ENCODE measurements around the gene PIEZO1. TPM values are rescaled to one million over a fixed set of nuclear protein-coding genes. Genes with fewer than 3 reads are reported as not detected.

Gene PIEZO1
- total and polyA plus RNA-seq, 11 donors, result 14.2 to 59.7 (median 31.2) TPM

DNA sequence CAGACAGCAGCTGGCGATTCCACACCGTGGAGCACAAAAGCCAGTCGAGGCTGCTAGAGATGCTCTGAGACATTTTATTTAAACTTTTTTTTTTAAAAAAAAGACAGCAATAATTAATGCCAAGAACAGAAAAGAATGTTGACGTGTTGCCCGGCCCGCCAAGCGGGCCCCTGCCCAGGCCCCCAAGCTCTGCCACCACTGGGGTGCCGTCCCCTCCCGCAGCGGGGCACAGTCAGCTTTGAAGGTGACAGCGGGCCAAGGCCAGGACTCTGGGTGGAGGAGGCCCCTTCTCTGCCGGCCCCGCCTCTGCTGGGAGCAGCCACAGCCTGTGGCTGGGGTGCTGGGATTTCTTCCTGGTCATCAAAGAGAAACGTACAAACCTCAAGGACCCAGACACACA lies 88.6 kb downstream of the PIEZO1 start:
- Histone ChIP-seq H3K9me3 (no peaks in the 10 kb centered on the region), H3K4me3 (no peak overlapping the region), H3K4me1 (peaks cover 3 to 43% (median 12%) of the 10 kb centered on the region in 12 donors), H3K27ac (no peak overlapping the region), H3K36me3 (peaks cover 0 to 47% (median 39%) of the 10 kb centered on the region in 9 donors), H3K27me3 (peaks cover 0 to 5% (median 0%) of the 10 kb centered on the region in 9 donors)
- no peak for ATAC-seq
- WGBS, 4 donors, result 90 to 94% (median 90%) methylated on average over 14 of the region's 14 CpGs
- intact Hi-C loops (cut with DNase I), result loop anchor here in 1 of 10 donors (5.0 kb wide), 1 partner anchor 104 kb away; no protein-coding TSS in a partner anchor
- DNase-seq, result no peak
- TF ChIP-seq, protein P1, sequence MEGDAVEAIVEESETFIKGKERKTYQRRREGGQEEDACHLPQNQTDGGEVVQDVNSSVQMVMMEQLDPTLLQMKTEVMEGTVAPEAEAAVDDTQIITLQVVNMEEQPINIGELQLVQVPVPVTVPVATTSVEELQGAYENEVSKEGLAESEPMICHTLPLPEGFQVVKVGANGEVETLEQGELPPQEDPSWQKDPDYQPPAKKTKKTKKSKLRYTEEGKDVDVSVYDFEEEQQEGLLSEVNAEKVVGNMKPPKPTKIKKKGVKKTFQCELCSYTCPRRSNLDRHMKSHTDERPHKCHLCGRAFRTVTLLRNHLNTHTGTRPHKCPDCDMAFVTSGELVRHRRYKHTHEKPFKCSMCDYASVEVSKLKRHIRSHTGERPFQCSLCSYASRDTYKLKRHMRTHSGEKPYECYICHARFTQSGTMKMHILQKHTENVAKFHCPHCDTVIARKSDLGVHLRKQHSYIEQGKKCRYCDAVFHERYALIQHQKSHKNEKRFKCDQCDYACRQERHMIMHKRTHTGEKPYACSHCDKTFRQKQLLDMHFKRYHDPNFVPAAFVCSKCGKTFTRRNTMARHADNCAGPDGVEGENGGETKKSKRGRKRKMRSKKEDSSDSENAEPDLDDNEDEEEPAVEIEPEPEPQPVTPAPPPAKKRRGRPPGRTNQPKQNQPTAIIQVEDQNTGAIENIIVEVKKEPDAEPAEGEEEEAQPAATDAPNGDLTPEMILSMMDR (IDR thresholded peaks at IDR 0.05), result no peak
- TF ChIP-seq POLR2A (IDR thresholded peaks at IDR 0.05), result no peak

DNA sequence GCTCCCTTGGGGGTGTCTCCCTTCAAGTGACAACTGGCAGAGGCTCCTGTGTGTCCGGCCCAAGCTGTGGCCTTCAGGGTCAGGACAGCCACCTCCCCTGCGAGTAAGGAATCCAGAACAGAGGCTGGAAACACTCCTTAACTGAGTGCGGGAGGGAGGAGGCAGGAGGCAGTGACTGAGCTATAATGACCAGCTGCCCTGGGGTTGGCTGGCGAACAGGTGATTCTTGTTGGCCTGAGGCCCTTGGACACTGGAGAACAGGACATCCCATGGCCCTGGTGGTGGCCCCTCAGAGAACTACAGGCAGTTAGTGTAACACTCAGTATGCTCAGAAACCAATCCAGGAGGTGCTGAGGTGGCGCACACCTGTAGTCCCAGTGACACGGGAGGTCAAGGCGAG lies 89.3 kb downstream of the PIEZO1 start:
- 94 to 96% (median 95%) methylated on average over 6 to 7 of the region's 7 CpGs for WGBS, 4 donors
- H3K4me1 ChIP-seq, result peaks cover 0 to 37% (median 7%) of the 10 kb centered on the region in 12 donors
- intact Hi-C loops (cut with DNase I), result loop anchor here in 1 of 10 donors (5.0 kb wide), 1 partner anchor 103 kb away; no protein-coding TSS in a partner anchor
- DNase-seq, result no peak
- TF ChIP-seq, protein P1 (IDR thresholded peaks at IDR 0.05), result no peak
- TF ChIP-seq POLR2A (IDR thresholded peaks at IDR 0.05), result no peak
- H3K36me3 ChIP-seq, result peaks cover 0 to 47% (median 39%) of the 10 kb centered on the region in 9 donors
- H3K27me3 ChIP-seq, result peaks cover 0 to 10% (median 0%) of the 10 kb centered on the region in 9 donors
- no peak overlapping the region for H3K4me3 ChIP-seq
- no peak overlapping the region for H3K27ac ChIP-seq
- no peak for ATAC-seq
- no peaks in the 10 kb centered on the region for H3K9me3 ChIP-seq

DNA sequence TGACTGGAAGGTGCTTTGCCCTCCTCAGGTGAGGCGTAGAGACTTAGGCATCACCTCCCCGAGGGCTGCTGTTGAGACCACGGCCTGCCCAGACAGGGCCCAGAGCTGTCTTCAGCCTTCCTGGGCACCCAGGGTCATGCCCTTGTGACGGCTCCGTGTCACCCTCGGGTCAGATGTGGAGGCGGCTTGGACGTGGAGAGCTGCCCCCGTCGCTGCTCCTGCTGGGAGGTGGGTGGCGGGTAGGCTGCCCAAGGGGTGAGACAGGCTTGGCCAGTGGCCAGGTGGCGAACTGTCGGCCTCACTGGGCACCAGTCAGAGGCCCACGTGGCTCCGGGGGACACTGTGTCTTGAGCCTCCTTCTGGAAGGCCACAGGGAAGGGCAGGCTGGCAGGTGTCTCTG lies 89.8 kb downstream of the PIEZO1 start:
- DNase-seq (no peak), ATAC-seq (no peak)
- Histone ChIP-seq H3K27ac (no peak overlapping the region), H3K27me3 (peaks cover 0 to 16% (median 0%) of the 10 kb centered on the region in 9 donors), H3K4me1 (peaks cover 0 to 31% (median 2%) of the 10 kb centered on the region in 12 donors), H3K9me3 (no peaks in the 10 kb centered on the region), H3K4me3 (no peak overlapping the region), H3K36me3 (peaks cover 0 to 43% (median 38%) of the 10 kb centered on the region in 9 donors)
- intact Hi-C loops (cut with DNase I), result loop anchor here in 1 of 10 donors (5.0 kb wide), 1 partner anchor 103 kb away; no protein-coding TSS in a partner anchor
- WGBS, 4 donors, result 78 to 85% (median 82%) methylated on average over 9 to 15 of the region's 15 CpGs
- TF ChIP-seq, protein P1 (IDR thresholded peaks at IDR 0.05), result no peak
- no peak for TF ChIP-seq POLR2A (IDR thresholded peaks at IDR 0.05)

DNA sequence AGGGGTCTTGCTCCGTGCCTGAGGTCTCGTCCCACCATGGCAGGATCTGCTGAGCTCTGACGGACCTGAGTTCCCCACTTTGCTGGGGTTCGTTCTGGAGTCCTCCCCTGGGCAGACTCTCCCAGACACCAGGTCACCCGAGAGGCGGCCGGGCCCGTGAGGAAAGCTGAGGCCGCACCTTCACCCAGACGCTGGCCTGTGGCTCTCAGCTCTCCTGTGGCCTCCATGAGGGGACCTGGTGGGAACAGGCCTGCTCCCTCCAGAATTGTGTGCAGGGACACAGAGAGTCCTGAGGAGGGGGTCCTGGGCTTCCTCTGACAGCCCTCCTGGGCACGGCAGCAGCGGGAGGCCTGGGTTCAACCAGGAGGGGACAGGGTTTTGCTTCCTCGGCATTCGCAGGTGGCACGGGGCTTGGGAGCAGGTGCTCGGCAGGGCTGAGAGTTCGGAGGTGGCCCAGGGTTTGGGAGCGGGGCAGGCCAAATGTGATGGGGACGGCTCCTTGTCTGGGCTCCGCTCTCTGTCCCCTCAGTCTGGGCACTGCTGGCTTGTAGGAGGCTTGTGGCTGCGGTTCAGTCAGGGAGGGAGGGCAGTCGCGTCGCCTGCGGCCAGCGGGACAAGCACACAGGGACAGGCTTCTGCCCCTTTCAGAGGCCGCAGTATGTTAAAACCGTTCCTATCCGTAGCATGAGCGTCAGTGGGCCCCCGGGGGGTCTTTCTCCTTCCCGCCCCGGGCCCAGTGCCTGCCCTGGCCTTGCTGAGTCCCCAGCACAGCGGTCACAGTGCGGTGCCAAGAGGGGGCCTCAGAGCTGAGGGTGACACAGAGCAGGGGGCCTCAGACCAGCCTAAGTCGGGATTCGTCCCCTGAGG lies 90.6 kb downstream of the PIEZO1 start:
- intact Hi-C loops (cut with DNase I), result loop anchor here in 1 of 10 donors (5.0 kb wide), 1 partner anchor 102 kb away; no protein-coding TSS in a partner anchor
- Histone ChIP-seq H3K4me1 (peaks cover 0 to 24% (median 0%) of the 10 kb centered on the region in 12 donors), H3K27ac (no peak overlapping the region), H3K27me3 (peaks cover 0 to 22% (median under 1%) of the 10 kb centered on the region in 9 donors), H3K4me3 (no peak overlapping the region), H3K36me3 (peaks cover 0 to 36% (median 31%) of the 10 kb centered on the region in 9 donors), H3K9me3 (no peaks in the 10 kb centered on the region)
- 87 to 92% (median 89%) methylated on average over 35 to 37 of the region's 37 CpGs for WGBS, 4 donors
- no peak for TF ChIP-seq POLR2A (IDR thresholded peaks at IDR 0.05)
- TF ChIP-seq, protein P1 (IDR thresholded peaks at IDR 0.05), result no peak
- DNase-seq, result no peak
- ATAC-seq, result no peak

Measured in heart left ventricle (tissue), 16 donors.